ENCODE measurements around the gene HMGN4. TPM values are rescaled to one million over a fixed set of nuclear protein-coding genes. Genes with fewer than 3 reads are reported as not detected.

Gene HMGN4
- total RNA-seq, 2 donors from 2014 or later, result 53.5 to 83.0 TPM

DNA sequence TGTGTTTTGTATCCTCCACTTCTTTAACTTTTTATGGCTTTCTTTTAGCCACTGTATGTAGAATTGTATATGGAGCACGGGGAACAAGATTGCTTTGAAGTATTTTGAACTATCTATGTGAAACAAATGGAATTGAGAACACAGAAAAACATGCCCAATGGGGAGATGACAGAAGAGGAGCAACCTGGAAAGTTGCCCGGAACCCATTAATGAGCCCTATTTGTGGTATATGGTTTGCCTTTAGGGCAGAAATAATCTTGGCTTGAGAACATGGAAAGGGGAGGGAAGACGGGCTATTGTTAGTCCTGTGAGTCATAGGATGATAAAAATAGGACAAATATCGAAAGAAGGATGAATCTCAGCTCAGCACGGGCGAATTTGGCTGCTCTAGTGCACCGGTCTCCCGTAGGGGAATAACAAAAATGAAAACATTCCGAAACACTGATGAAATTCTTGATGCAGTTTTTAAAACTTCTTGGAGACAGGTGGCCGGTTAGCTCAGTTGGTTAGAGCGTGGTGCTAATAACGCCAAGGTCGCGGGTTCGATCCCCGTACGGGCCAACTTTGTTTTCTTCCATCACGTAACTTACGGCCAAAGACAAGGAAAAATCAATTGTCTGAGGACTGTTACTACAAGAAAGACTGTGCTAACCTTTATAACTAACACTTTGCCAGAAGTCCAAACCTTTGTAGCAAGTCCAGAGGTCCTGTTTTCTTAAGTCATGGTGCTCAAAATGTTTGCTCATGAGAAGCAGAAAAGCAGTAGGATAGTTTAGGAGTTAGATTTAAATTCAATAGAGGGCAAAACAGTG lies 15.7 kb downstream of the HMGN4 start:
- WGBS, result 0% methylated on average over 19 of the region's 19 CpGs
- Histone ChIP-seq H3K27me3 (replicated peaks; ENCODE audit: insufficient read depth) (no peaks in the 10 kb centered on the region), H3K4me3 (peak overlapping the region; percentile 30 to 31), H3K36me3 (no peaks in the 10 kb centered on the region), H3K9me3 (no peaks in the 10 kb centered on the region), H3K27ac (peak overlapping the region; percentile 61 to 71), H3K4me1 (replicated peaks) (no peaks in the 10 kb centered on the region)
- intact Hi-C loops (cut with DNase I), result loop anchor here (2.0 to 10.0 kb wide), 2 partner anchors 33 to 921 kb away; partner anchors contain the start of gene ZNF184
- peak; percentile 70 for DNase-seq (ENCODE audit: low spot score)
- TF ChIP-seq POLR2A (IDR thresholded peaks at IDR 0.05), result no peak
- TF ChIP-seq POLR2AphosphoS5 (IDR thresholded peaks at IDR 0.05), result peak; percentile 82

DNA sequence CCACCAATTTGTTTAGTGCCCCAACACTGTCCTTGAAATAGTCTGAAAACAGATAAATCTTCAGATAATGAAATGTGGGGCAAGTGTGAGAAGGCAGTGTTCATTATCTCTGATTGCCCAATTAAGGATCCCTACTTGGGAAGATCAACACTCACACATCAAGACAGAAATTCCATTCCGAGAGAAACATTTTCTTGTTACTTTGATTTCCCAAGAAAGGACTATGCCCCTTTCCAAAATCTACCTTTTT lies 16.2 kb downstream of the HMGN4 start:
- intact Hi-C loops (cut with DNase I), result loop anchor here (10.0 kb wide), 1 partner anchor 920 kb away; the partner anchor contains the start of gene ZNF184
- WGBS, result 5% methylated on average over 1 of the region's 1 CpG
- Histone ChIP-seq H3K9me3 (no peaks in the 10 kb centered on the region), H3K4me1 (replicated peaks) (no peaks in the 10 kb centered on the region), H3K4me3 (peak overlapping the region in 1 of 2 donors; percentile 2), H3K27ac (peak overlapping the region; percentile 61 to 71), H3K36me3 (no peaks in the 10 kb centered on the region), H3K27me3 (replicated peaks; ENCODE audit: insufficient read depth) (no peaks in the 10 kb centered on the region)
- TF ChIP-seq POLR2AphosphoS5 (IDR thresholded peaks at IDR 0.05), result no peak
- TF ChIP-seq POLR2A (IDR thresholded peaks at IDR 0.05), result no peak
- TF ChIP-seq, protein P1, sequence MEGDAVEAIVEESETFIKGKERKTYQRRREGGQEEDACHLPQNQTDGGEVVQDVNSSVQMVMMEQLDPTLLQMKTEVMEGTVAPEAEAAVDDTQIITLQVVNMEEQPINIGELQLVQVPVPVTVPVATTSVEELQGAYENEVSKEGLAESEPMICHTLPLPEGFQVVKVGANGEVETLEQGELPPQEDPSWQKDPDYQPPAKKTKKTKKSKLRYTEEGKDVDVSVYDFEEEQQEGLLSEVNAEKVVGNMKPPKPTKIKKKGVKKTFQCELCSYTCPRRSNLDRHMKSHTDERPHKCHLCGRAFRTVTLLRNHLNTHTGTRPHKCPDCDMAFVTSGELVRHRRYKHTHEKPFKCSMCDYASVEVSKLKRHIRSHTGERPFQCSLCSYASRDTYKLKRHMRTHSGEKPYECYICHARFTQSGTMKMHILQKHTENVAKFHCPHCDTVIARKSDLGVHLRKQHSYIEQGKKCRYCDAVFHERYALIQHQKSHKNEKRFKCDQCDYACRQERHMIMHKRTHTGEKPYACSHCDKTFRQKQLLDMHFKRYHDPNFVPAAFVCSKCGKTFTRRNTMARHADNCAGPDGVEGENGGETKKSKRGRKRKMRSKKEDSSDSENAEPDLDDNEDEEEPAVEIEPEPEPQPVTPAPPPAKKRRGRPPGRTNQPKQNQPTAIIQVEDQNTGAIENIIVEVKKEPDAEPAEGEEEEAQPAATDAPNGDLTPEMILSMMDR (IDR thresholded peaks at IDR 0.05), result no peak
- DNase-seq (ENCODE audit: low spot score), result no peak

DNA sequence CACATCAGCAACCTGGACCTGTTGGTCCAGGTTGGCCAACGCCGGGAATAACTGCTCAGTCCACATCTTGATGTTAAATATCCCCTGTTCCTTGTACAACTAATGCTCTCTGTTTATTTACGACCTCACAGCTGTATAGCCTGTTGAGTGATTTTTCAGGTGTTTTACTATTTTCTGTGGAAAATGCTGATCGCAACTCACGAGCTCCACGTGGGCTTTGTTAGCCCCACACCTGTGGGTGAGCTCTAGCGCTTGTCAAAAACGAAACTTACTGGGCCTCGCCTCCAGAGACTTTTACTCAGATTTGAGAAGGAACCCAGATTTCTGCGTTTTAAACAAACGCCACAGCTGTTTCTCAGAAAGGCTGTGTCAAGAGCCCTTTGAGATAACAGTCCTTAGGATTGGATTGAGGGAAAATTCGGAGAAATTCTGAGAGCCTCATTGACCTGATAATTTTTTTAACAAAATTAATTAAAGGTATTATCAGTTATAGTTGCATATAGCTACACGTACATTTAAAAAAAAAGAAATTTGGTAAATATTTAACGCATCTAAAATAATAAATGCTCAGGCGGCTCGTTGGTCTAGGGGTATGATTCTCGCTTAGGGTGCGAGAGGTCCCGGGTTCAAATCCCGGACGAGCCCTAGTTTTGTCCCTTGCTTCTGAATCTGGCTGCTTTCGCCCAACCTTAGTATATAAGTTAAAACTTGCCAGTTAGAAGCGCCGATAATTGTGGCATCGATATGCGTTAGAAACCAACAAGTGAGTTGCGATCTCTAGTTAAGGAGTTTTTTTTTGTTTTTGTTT lies 16.7 kb downstream of the HMGN4 start:
- H3K4me3 ChIP-seq, result peak overlapping the region in 1 of 2 donors; percentile 2
- H3K27ac ChIP-seq, result peak overlapping the region; percentile 5 to 71
- H3K4me1 ChIP-seq (replicated peaks), result no peaks in the 10 kb centered on the region
- intact Hi-C loops (cut with DNase I), result loop anchor here (10.0 kb wide), 1 partner anchor 920 kb away; the partner anchor contains the start of gene ZNF184
- DNase-seq (ENCODE audit: low spot score), result no peak
- no peaks in the 10 kb centered on the region for H3K27me3 ChIP-seq (replicated peaks; ENCODE audit: insufficient read depth)
- H3K36me3 ChIP-seq, result no peaks in the 10 kb centered on the region
- 19% methylated on average over 27 of the region's 27 CpGs for WGBS
- no peaks in the 10 kb centered on the region for H3K9me3 ChIP-seq
- TF ChIP-seq, protein P1 (IDR thresholded peaks at IDR 0.05), result no peak
- no peak for TF ChIP-seq POLR2AphosphoS5 (IDR thresholded peaks at IDR 0.05)
- no peak for TF ChIP-seq POLR2A (IDR thresholded peaks at IDR 0.05)

DNA sequence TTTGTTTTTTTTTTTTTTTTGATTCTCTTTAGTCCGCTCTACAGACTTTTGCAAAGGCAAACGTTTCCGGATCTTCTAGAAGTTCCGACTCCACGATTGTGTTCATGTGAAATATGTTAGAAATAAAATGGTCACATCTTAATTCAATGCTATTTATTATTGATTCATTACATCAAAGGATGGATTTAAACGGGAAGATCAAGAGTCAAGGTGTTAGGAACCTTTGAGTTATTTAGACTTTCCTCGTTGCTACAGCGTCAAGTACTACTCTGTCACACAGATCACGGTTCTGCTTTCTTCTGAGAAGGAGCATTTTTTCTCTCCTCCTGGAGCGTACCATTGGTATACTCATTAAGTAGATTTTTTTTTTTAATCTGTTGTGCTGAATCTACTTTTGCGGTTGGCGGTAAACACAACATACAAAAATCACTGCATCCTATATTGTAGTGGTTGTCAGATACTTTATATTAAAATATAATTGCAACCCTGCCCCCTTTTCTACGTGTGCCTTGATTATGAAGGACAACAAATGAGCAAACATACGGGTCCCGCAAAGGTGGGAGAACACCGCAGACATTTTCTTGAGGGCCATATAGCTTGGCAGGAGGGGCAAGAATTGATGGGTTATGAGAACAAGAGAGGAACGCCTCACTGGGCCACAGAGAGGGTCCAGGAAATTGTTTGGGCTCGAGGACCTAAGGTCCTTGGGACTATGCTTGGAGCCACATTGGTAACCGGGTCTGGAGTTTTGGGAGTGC lies 17.5 kb downstream of the HMGN4 start:
- H3K9me3 ChIP-seq, result no peaks in the 10 kb centered on the region
- 54% methylated on average over 19 of the region's 19 CpGs for WGBS
- H3K4me3 ChIP-seq, result no peak overlapping the region
- H3K27me3 ChIP-seq (replicated peaks; ENCODE audit: insufficient read depth), result no peaks in the 10 kb centered on the region
- intact Hi-C loops (cut with DNase I), result loop anchor here (10.0 kb wide), 1 partner anchor 919 kb away; the partner anchor contains the start of gene ZNF184
- H3K27ac ChIP-seq, result no peak overlapping the region
- no peaks in the 10 kb centered on the region for H3K4me1 ChIP-seq (replicated peaks)
- DNase-seq (ENCODE audit: low spot score), result no peak
- no peaks in the 10 kb centered on the region for H3K36me3 ChIP-seq
- TF ChIP-seq POLR2AphosphoS5 (IDR thresholded peaks at IDR 0.05), result no peak
- no peak for TF ChIP-seq POLR2A (IDR thresholded peaks at IDR 0.05)
- TF ChIP-seq, protein P1 (IDR thresholded peaks at IDR 0.05), result no peak

Data from prostate gland (tissue), 2 donors.